ENCODE measurements around the gene FRMPD4.

The FRMPD4 gene

GRCh38 chrX:12210196-12210815 is 72.0 kb downstream of the FRMPD4 start:
- no peak for FAIRE-seq

DNA sequence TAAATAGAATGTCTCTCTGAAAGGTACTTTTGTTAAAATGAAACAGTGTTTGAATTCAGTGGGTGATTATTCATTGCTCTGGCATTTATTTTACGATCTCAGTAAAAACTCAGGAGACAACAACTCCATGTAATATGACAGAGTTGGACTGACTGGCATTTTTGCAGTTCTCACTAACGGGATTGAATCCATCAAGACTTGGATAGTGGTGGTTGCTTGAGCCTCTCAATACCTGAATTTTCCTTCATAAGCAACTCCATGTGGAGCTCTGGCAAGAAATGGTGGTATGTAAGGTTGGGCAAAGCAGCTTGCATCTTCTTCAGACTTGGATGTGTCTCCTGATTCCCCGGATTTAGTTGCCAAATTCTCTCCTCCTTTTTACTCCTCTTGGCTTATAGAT is 72.7 kb downstream of the FRMPD4 start:
- FAIRE-seq (no peak), DNase-seq (ENCODE audit: low spot score) (no peak)

More at GRCh38 chrX:12210196-12210815, 72.0 kb downstream of the FRMPD4 start:
- DNase-seq (ENCODE audit: low spot score): peak; percentile 29

GRCh38 chrX:12223650-12224049 is 85.4 kb downstream of the FRMPD4 start:
- no peak for DNase-seq (ENCODE audit: low spot score)
- no peak for FAIRE-seq

- DNase-seq (ENCODE audit: low spot score): no peak
- no peak for FAIRE-seq
These were observed 86.8 kb downstream of the FRMPD4 start for GRCh38 chrX:12225107-12225506.

DNA sequence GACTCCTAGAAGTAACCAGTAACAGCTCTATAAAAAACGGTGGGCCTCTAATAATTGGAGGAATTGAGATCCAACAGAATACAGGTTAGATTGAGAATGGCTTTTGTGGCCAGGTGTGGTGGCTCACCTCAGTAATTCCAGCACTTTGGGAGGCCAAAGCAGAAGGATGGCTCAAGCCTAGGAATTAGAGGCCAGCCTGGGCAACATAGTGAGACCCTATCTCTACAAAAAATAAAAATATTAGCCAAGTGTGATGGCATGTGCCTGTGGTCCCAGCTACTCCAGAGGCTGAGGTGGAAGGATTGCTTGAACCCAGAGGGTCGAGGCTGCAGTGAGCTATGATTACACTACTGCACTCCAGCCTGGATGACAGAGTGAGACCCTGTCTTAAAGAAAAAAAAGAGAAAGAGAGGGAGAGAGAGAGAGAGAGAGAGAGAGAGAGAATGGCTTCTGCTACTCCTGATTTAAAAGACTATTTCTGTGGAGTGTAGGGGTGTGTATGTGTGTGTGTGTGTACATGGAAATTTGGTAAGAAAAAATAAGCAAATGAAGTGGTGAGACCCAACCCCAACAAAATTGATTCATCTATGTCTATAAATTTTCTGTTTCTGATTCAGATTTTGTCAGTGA is 89.3 kb downstream of the FRMPD4 start:
- FAIRE-seq (no peak), DNase-seq (ENCODE audit: low spot score) (no peak)

DNA sequence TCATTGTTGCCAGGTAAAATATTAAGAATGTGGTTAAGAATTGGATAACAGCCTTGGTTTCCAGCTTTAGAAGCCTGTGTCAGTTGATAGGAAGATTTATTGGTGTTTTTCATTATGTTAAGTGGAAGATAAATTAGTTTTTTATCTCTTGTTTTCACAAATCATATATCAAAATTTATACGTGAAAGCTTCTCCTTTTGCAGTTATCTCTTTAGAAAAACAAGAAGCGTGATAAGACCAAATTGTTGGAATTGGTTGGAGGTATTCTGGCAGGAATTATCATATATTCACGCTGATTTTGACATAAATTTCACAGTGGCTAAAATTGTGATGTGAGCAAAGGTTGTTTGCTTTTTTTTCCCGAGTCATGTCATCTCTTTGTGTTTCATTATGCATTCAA is 90.6 kb downstream of the FRMPD4 start:
- FAIRE-seq (no peak), DNase-seq (ENCODE audit: low spot score) (no peak)

DNA sequence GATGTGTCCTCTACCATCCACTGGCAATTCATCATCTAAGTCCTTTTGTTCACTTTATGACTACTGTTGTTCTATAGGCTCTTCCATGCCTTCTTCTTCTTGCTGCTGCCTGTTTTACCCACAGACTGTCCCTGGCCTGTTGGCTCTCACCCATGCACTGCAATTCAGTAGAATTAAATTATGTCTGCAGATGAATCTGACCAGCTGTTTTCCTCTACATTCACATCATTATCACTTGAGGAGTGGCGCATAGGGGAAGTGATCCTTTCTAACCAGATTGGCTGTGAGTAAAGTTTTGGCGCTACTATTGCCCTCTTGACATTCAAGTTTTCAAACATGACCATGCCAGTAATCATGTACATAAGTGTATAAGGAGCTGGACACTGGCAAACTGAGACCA is 91.7 kb downstream of the FRMPD4 start:
- FAIRE-seq (no peak), DNase-seq (ENCODE audit: low spot score) (no peak)

GRCh38 chrX:12234534-12235329 is 96.5 kb downstream of the FRMPD4 start:
- no peak for FAIRE-seq

DNA sequence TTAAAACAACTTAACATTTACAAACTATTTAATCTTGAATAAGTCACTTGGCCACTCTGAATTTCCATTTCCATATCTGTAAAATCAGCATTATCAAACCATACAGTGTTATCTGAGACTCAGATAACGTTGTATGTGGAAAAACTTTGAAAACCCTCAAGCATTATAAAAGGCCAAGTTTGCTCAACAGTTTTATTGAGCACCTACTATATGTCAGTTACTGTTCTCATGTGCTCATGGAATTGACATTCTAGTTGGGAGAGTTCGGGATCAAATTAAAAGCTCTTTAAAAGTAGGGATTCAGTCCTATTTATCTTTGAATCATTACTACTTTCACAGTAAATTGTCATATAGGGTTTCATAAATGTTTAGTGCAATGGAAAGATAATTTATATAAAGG is 97.9 kb downstream of the FRMPD4 start:
- no peak for FAIRE-seq
- DNase-seq (ENCODE audit: low spot score): no peak

More at GRCh38 chrX:12234534-12235329, 96.5 kb downstream of the FRMPD4 start:
- DNase-seq (ENCODE audit: low spot score): no peak

DNA sequence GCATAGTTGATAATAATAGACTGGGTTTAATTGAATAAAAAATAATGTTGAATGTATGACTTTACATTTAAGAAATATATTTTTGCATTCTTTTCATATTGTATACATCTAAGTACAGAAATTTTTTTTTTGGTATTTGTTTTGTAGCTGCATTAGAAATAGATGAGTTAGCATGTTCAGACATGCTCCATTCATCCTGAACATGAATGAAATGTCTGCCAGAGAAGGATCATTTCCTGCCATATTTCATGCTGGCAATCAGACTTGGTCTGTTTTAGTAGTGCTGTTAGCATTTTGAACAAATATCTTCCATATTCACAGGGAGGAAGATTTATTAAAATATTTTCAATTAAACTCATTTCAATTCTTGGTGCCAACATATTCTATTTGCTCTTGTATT is 98.9 kb downstream of the FRMPD4 start:
- FAIRE-seq (no peak), DNase-seq (ENCODE audit: low spot score) (no peak)

DNA sequence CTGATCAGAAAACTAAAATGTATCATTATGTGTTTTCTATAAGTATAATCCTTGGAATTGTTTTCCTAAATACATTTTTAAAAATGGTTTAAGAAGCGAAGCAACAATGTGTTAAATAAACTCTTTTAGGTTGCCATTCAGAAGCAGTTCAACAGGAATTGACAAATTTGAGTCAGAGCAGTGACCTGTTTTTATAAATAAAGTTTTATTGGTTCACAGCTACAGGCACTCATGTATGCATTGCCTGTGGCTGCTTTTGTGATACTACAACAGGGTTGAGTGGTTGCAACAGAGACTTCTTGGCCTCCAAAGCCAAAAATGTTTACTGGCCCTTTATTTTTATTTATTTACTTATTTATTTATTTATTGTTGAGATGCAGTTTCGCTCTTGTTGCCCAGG is 99.5 kb downstream of the FRMPD4 start:
- no peak for FAIRE-seq

DNA sequence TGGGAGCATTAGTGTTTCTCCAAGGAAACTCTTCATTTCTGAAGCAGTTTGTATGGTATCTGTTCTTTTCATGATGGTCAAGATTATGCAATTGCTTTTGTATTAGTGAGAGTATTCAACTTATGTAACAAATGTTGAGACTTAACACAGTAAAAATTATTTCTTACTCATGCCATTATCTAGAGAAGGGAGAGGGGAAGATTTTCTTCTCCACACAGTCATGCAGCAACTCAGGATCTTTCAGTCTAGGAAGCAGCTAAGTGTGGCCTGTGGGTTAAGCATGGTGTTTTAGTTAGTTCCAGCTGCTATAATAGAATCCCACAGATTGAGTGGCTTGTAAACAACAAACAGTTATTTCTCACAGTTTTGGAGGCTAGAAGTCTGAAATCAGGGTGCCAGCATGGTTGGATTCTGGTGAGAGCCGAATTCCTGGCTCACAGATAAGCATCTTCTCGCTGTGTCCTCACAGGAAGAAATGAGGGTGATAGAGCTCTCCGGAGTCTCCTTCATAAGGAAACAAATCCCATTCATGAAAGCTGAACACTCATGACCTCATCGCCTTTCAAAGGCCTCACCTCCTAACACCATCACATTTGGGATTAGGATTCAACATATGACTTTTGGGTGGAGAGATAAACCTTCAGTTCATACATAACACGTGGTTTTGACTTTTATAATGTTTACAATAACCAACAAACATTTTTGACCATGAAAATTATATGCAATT is 101.2 kb downstream of the FRMPD4 start:
- no peak for FAIRE-seq
- DNase-seq (ENCODE audit: low spot score): no peak

More for the DNA sequence above, 99.5 kb downstream of the FRMPD4 start:
- DNase-seq (ENCODE audit: low spot score): no peak

DNA sequence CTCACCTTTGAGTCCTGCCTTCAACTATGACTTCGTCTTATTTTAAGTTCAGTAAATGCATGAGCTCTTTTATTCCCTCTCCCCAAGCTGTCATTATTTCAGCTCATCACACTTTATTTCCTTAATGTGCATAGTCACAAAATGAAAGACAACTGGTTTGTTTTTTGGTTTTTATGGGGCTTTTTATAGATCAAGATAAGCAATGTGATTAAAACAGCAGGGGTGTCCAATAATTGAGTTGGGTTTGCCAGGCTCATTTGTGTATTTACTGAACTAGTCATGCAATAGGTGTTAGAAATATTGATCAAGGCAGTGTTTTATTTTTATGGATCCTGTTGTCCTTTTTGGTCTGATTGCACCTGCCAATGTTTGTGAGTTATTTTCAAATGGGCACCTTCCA is 102.2 kb downstream of the FRMPD4 start:
- no peak for FAIRE-seq
- DNase-seq (ENCODE audit: low spot score): no peak

- FAIRE-seq (no peak), DNase-seq (ENCODE audit: low spot score) (no peak)
These were observed 102.8 kb downstream of the FRMPD4 start for GRCh38 chrX:12241026-12241425.

GRCh38 chrX:12245650-12246645 is 107.7 kb downstream of the FRMPD4 start:
- DNase-seq (ENCODE audit: low spot score) (no peak), FAIRE-seq (no peak)

DNA sequence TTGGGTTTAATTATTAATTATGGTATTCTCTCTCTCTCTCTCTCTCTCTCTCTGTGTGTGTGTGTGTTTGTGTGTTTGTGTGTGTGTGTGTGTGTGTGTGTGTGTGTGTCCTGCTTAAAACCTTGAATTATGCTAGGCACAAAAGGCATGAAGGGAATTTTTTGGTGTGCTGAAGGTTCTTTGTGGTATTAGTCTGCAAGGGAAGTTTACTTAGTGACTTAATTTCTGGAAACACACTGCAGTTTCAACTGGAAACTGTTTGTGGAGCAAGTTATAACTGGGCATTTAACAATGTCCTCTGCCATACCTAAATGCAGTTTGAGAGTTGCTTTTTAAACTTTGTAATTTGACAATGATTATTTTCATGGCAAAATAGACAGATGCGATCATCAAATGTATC is 111.7 kb downstream of the FRMPD4 start:
- FAIRE-seq (no peak), DNase-seq (ENCODE audit: low spot score) (no peak)

GRCh38 chrX:12263211-12263610 is 124.9 kb downstream of the FRMPD4 start:
- DNase-seq (ENCODE audit: low spot score): no peak
- no peak for FAIRE-seq

GRCh38 chrX:12269484-12269883 is 131.2 kb downstream of the FRMPD4 start:
- no peak for FAIRE-seq

DNA sequence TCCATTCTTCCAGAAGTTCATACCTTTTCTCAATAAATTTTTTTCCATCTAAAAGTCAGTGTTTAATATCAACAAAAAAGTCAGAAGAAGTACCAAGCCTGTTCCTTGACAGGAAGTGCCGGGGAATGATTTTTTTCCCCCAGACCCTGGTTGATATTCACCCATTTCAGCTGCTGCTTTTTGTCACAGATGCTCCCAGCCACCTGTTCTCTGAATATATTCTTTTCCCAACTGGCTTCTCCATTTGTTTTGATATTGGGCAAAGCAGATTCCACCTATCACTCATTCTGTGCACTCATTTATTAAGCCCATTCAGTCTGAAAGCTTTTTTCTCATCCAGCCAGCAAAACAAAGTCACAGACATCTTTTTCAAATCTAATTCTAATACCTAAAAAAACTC is 139.9 kb downstream of the FRMPD4 start:
- FAIRE-seq (no peak), DNase-seq (ENCODE audit: low spot score) (no peak)

More at GRCh38 chrX:12269484-12269883, 131.2 kb downstream of the FRMPD4 start:
- no peak for DNase-seq (ENCODE audit: low spot score)

DNA sequence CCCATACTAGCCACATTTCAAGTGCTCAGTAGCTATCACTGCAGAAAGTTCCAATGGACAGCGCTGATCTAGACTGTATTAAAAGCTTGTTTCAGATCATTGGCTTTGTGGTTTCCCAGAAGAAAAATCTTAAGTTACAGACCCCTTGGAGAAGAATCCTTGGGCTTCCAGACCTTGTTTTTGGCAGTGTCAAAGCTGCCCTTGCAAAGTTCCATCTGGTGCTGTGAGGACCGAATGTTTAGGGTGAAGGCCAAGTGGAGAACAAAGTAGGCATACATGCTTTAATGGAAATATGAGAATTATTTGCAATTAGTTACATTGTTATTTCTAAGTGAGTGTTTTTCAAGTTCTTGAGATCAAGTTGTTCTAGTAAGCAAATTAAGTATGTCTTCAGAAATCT is 144.7 kb downstream of the FRMPD4 start:
- DNase-seq (ENCODE audit: low spot score): no peak
- no peak for FAIRE-seq

Data from urothelium cell line (cell line).